Astrocyte of the spinal cord (primary cell): ENCODE results near the gene NR5A2.

Experiments used
- DNase-seq: peaks from one replicate; pipeline ENCODE4 v3.0.0; 2011; ENCODE audit warnings: low read depth, low spot score
- H3K4me3 ChIP-seq: 2 replicates; pipeline ENCODE4 v1.5.1; 2011; ENCODE audit warnings: low read depth, mild to moderate bottlenecking, low read length, moderate library complexity
- CTCF ChIP-seq: IDR thresholded peaks from 2 replicates; pipeline ENCODE4 v1.5.1; 2012; ENCODE audit warnings: low read depth, mild to moderate bottlenecking, low read length, inconsistent platforms
- in situ Hi-C: cut with HindIII; loops from 2 replicates; pipeline ENCODE4 v1.10.0; 2017; ENCODE audit warnings: low sequenced_read_pairs

Gene NR5A2

GRCh38 chr1:200051620-200052019 lies 24.1 kb downstream of the NR5A2 start:
- in situ Hi-C loops: no loop called here
- no peak for DNase-seq
- H3K4me3 ChIP-seq: no peak overlapping the region
- TF ChIP-seq CTCF: no peak

- in situ Hi-C loops: no loop called here
- no peak overlapping the region for H3K4me3 ChIP-seq
- no peak for DNase-seq
- no peak for TF ChIP-seq CTCF
These were observed 25.6 kb downstream of the NR5A2 start for GRCh38 chr1:200053091-200053490.

GRCh38 chr1:200053646-200054045 lies 26.1 kb downstream of the NR5A2 start:
- in situ Hi-C loops: no loop called here
- no peak for DNase-seq
- no peak overlapping the region for H3K4me3 ChIP-seq
- no peak for TF ChIP-seq CTCF

- in situ Hi-C loops: no loop called here
- no peak for TF ChIP-seq CTCF
- no peak for DNase-seq
- H3K4me3 ChIP-seq: no peak overlapping the region
These were observed 30.8 kb downstream of the NR5A2 start for GRCh38 chr1:200058341-200058740.

- TF ChIP-seq CTCF: no peak
- in situ Hi-C loops: no loop called here
- no peak overlapping the region for H3K4me3 ChIP-seq
- no peak for DNase-seq
These were observed 34.6 kb downstream of the NR5A2 start for GRCh38 chr1:200062143-200062542.

- in situ Hi-C loops: no loop called here
These were observed 45.3 kb downstream of the NR5A2 start for GRCh38 chr1:200072636-200073285.

More at GRCh38 chr1:200072636-200073285, 45.3 kb downstream of the NR5A2 start:
- H3K4me3 ChIP-seq: no peak overlapping the region
- TF ChIP-seq CTCF: no peak
- no peak for DNase-seq
